ENCODE data around the gene CCNE1. TPM values are rescaled to one million over a fixed set of nuclear protein-coding genes. Genes with fewer than 3 reads are reported as not detected.

The CCNE1 gene
- total and polyA plus RNA-seq, 9 of the 15 experiments (the other 6 are each of a cell fraction or from before 2014, with no cell fraction given): 6.2 to 41.0 (median 31.6) TPM

GRCh38 chr19:29807870-29808405 lies 3.9 kb upstream of the CCNE1 start:
- Histone ChIP-seq H3K79me2 (ENCODE audit: control insufficient read depth, insufficient read depth, low read length) (peaks cover 7% of the 10 kb centered on the region; the same call in 2 of the 3 replicates), H3K9ac (ENCODE audit: insufficient read depth in 1 of 2, low read depth in 2 of 2, low read length in 2 of 2) (no peak overlapping the region), H3K27ac (ENCODE audit: extremely low read depth, low read depth, low read length) (no peak overlapping the region), H4K20me1 (replicated peaks; ENCODE audit: control insufficient read depth, insufficient read depth, low read length) (no peaks in the 10 kb centered on the region), H3K4me3 (no peak overlapping the region), H3K9me1 (ENCODE audit: control insufficient read depth, insufficient read depth, low read length) (no peaks in the 10 kb centered on the region), H3K4me2 (ENCODE audit: insufficient read depth, low read length) (no peak overlapping the region), H3K4me1 (replicated peaks in 1 of 2; ENCODE audit: control insufficient read depth in 2 of 2, insufficient read depth in 2 of 2, low read length in 2 of 2) (peaks cover 26 to 32% of the 10 kb centered on the region in 2 experiments; a peak in 4 of 5 replicates), H3K9me3 (replicated peaks; ENCODE audit: control insufficient read depth, insufficient read depth, low read depth, low read length) (no peaks in the 10 kb centered on the region), H3K27me3 (ENCODE audit: control insufficient read depth in 2 of 2, insufficient read depth in 2 of 2, low read length in 2 of 2) (no peaks in the 10 kb centered on the region), H3K36me3 (ENCODE audit: control insufficient read depth, insufficient read depth, low read length) (peaks cover 2% of the 10 kb centered on the region; the same call in 1 of the 3 replicates), H2AFZ (ENCODE audit: low read depth, low read length) (no peak overlapping the region)
- in situ Hi-C loops (cut with MboI): no loop called here
- no peak for FAIRE-seq
- intact Hi-C loops (cut with micrococcal nuclease): no loop called here
- ChIA-PET CTCF (ENCODE audit: low intra/inter-chr PET ratio) (no interaction called here), POLR2A (interaction anchor here (1.0 kb wide), 1 partner anchor 12 kb away, joined by 4 read pairs; no protein-coding TSS in a partner anchor)
- TF ChIP-seq KDM1A (IDR thresholded peaks at IDR 0.05): peak; percentile 23 to 27; a peak in 1 of 4 replicates
- TF ChIP-seq ZNF124 (CRISPR knock-in tag; IDR thresholded peaks at IDR 0.05): no peak
- no peak for TF ChIP-seq TAF9B (IDR thresholded peaks at IDR 0.05; ENCODE audit: partially characterized antibody)
- TF ChIP-seq BCOR (IDR thresholded peaks at IDR 0.05): peak; percentile 58; the same call in 1 of the 2 replicates
- peak; percentile 31 for TF ChIP-seq RBM25 (IDR thresholded peaks at IDR 0.05; ENCODE audit: low read depth, low read length, severe bottlenecking)
- TF ChIP-seq ADNP (tag; IDR thresholded peaks at IDR 0.05): 0 out of 2 replicates have a peak, but pooled peaks have one; percentile 49
- no TSS peak for BruUV-seq (replicated peaks)
- ATAC-seq: no peak
- WGBS (ENCODE audit: insufficient coverage, low coverage, missing lambda C conversion rate): 86% methylated on average over 7 of the region's 8 CpGs
- no peak for DNase-seq (ENCODE audit: extremely low read depth in 1 of 4, low spot score in 3 of 4)
